H9 (cell line): ENCODE data around the gene GPR143. TPM values are rescaled to one million over a fixed set of nuclear protein-coding genes. Genes with fewer than 3 reads are reported as not detected.

Experiments used
- DNase-seq: peaks from one replicate; pipeline ENCODE4 v3.0.0-alpha.2; 2017
- H2AFZ ChIP-seq: one replicate; pipeline ENCODE4 v1.6.1; 2013; ENCODE audit warnings: mild to moderate bottlenecking, low read length, control low read depth, moderate library complexity
- H2AK5ac ChIP-seq: 2 replicates; pipeline ENCODE4 v1.6.1; 2013; ENCODE audit warnings: low read length, control low read depth, mixed read lengths; ENCODE audit not compliant: insufficient read length
- H2BK120ac ChIP-seq: one replicate; pipeline ENCODE4 v1.6.1; 2013; ENCODE audit warnings: low read depth, mild to moderate bottlenecking, low read length, control low read depth, inconsistent platforms; ENCODE audit not compliant: poor library complexity, severe bottlenecking
- H2BK12ac ChIP-seq: 2 replicates; pipeline ENCODE4 v1.6.1; 2013; ENCODE audit warnings: low read length, control low read depth, mixed read lengths, low read depth; ENCODE audit not compliant: insufficient read length
- H2BK15ac ChIP-seq: 2 replicates; pipeline ENCODE4 v1.6.1; 2013; ENCODE audit warnings: low read depth, low read length, control low read depth
- H2BK20ac ChIP-seq: one replicate; pipeline ENCODE4 v1.6.1; 2013; ENCODE audit warnings: low read depth, mild to moderate bottlenecking, low read length, control low read depth, inconsistent platforms; ENCODE audit not compliant: poor library complexity, severe bottlenecking
- H2BK5ac ChIP-seq: 2 replicates; pipeline ENCODE4 v1.6.1; 2013; ENCODE audit warnings: low read length, control low read depth, mixed read lengths; ENCODE audit not compliant: insufficient read length
- H3K14ac ChIP-seq: 2 replicates; pipeline ENCODE4 v1.6.1; 2013; ENCODE audit warnings: low read length, control low read depth; ENCODE audit not compliant: insufficient read depth
- H3K18ac ChIP-seq: 2 replicates; pipeline ENCODE4 v1.6.1; 2013; ENCODE audit warnings: low read depth, mild to moderate bottlenecking, mixed read lengths, low read length, control low read depth; ENCODE audit not compliant: insufficient read length
- H3K23ac ChIP-seq: 2 replicates; pipeline ENCODE4 v1.6.1; 2013; ENCODE audit warnings: low read length, control low read depth, mixed read lengths, low read depth; ENCODE audit not compliant: insufficient read length
- H3K23me2 ChIP-seq: 2 replicates; pipeline ENCODE4 v1.6.1; 2013; ENCODE audit warnings: low read depth, mild to moderate bottlenecking, mixed read lengths, low read length, control low read depth; ENCODE audit not compliant: insufficient read length, poor library complexity, severe bottlenecking
- H3K27ac ChIP-seq: 2 replicates; pipeline ENCODE4 v1.5.1; 2013; ENCODE audit warnings: low read length, control low read depth, mixed read lengths, low read depth; ENCODE audit not compliant: insufficient read length
- H3K27me3 ChIP-seq: 2 replicates; pipeline ENCODE4 v1.6.1; 2013; ENCODE audit warnings: low read length, control low read depth, inconsistent platforms; ENCODE audit not compliant: insufficient read depth
- H3K4ac ChIP-seq: 2 replicates; pipeline ENCODE4 v1.6.1; 2013; ENCODE audit warnings: low read depth, mild to moderate bottlenecking, control low read depth, inconsistent platforms, low read length, moderate library complexity
- H3K4me1 ChIP-seq: 2 replicates; pipeline ENCODE4 v1.6.1; 2013; ENCODE audit warnings: low read length, control low read depth, inconsistent platforms; ENCODE audit not compliant: insufficient read depth
- H3K4me2 ChIP-seq: 2 replicates; pipeline ENCODE4 v1.6.1; 2013; ENCODE audit warnings: low read length, control low read depth, mixed read lengths; ENCODE audit not compliant: insufficient read length, insufficient read depth
- H3K56ac ChIP-seq: 2 replicates; pipeline ENCODE4 v1.6.1; 2013; ENCODE audit warnings: low read depth, mild to moderate bottlenecking, mixed read lengths, low read length, control low read depth; ENCODE audit not compliant: insufficient read length
- H3K79me1 ChIP-seq: 2 replicates; pipeline ENCODE4 v1.6.1; 2013; ENCODE audit warnings: low read depth, mild to moderate bottlenecking, moderate library complexity, low read length, control low read depth, inconsistent platforms; ENCODE audit not compliant: insufficient read depth, poor library complexity, severe bottlenecking
- H3K79me2 ChIP-seq: 2 replicates; pipeline ENCODE4 v1.6.1; 2013; ENCODE audit warnings: low read length, control low read depth, inconsistent platforms; ENCODE audit not compliant: insufficient read depth
- H3K9ac ChIP-seq: 2 replicates; pipeline ENCODE4 v1.6.1; 2013; ENCODE audit warnings: low read length, control low read depth, mixed read lengths; ENCODE audit not compliant: insufficient read length; ENCODE audit errors: extremely low read depth
- H3K9me3 ChIP-seq: one replicate; pipeline ENCODE4 v1.6.1; 2013; ENCODE audit warnings: low read depth, low read length, inconsistent platforms; ENCODE audit not compliant: control insufficient read depth
- H3T11ph ChIP-seq: one replicate; pipeline ENCODE4 v1.6.1; 2013; ENCODE audit warnings: mild to moderate bottlenecking, low read length, control low read depth, inconsistent platforms
- H4K20me1 ChIP-seq: one replicate; pipeline ENCODE4 v1.6.1; 2013; ENCODE audit not compliant: control insufficient read depth, insufficient read length, insufficient read depth
- H4K5ac ChIP-seq: 2 replicates; pipeline ENCODE4 v1.6.1; 2013; ENCODE audit warnings: low read depth, mild to moderate bottlenecking, mixed read lengths, low read length, control low read depth; ENCODE audit not compliant: insufficient read length
- H4K8ac ChIP-seq: replicated peaks from 2 replicates; pipeline ENCODE4 v1.6.1; 2013; ENCODE audit warnings: low read length, control low read depth, mixed read lengths, low read depth; ENCODE audit not compliant: insufficient read length
- H4K91ac ChIP-seq: 2 replicates; pipeline ENCODE4 v1.6.1; 2013; ENCODE audit warnings: low read depth, mild to moderate bottlenecking, moderate library complexity, mixed read lengths, low read length, control low read depth; ENCODE audit not compliant: insufficient read length
- H3K27ac Mint-ChIP-seq, 3 experiments: 2 replicates in 2 of 3; 3 replicates in 1 of 3; pipeline ENCODE4 v1.8.0; 2020 to 2021; ENCODE audit warnings: mixed read lengths in 3 of 3, mild to moderate bottlenecking in 1 of 3, moderate library complexity in 1 of 3
- H3K27me3 Mint-ChIP-seq: 2 replicates; pipeline ENCODE4 v1.8.0; 2021; ENCODE audit warnings: low read depth, mild to moderate bottlenecking, moderate library complexity, mixed read lengths
- H3K36me3 Mint-ChIP-seq, 3 experiments: 2 replicates in 2 of 3; 3 replicates in 1 of 3; pipeline ENCODE4 v1.8.0; 2020 to 2021; ENCODE audit warnings: low read depth in 3 of 3, mixed read lengths in 3 of 3; ENCODE audit not compliant: insufficient read depth in 1 of 3
- H3K4me1 Mint-ChIP-seq, 2 experiments: 2 replicates each; pipeline ENCODE4 v1.8.0; 2020; ENCODE audit warnings: mixed read lengths in 2 of 2
- H3K4me3 Mint-ChIP-seq, 2 experiments: 2 replicates in 1 of 2; 3 replicates in 1 of 2; pipeline ENCODE4 v1.8.0; 2020 to 2021; ENCODE audit warnings: mild to moderate bottlenecking in 2 of 2, mixed read lengths in 2 of 2, moderate library complexity in 1 of 2
- H3K9me3 Mint-ChIP-seq, 2 experiments: 2 replicates in 1 of 2; 3 replicates in 1 of 2; pipeline ENCODE4 v1.8.0; 2020; ENCODE audit warnings: mild to moderate bottlenecking in 2 of 2, mixed read lengths in 2 of 2, moderate library complexity in 1 of 2
- CTCF ChIP-seq: fragments of 200-600 bp; sonication (generic); conservative IDR thresholded peaks from 3 replicates; pipeline ENCODE4 v1.8.0; 2021; ENCODE audit warnings: antibody characterized with exemption, mild to moderate bottlenecking
- WGBS: extraction: QIAGEN DNeasy Blood & Tissue Kit; methylation state at CpG from one replicate; pipeline ENCODE4 v1.1.7; 2013; ENCODE audit warnings: missing lambda C conversion rate, low lambda C conversion rate, mixed read lengths; ENCODE audit not compliant: insufficient read length; ENCODE audit errors: extremely low coverage; 5-methylcytosine and 5-hydroxymethylcytosine counted together
- total RNA-seq: library from RNA; stranded (reverse); gene quantifications from 2 replicates; pipeline ENCODE4 v1.2.1, GENCODE V29; 2021

The GPR143 gene
- total RNA-seq, 1 experiment from 2014 or later, result 7.1 TPM

GRCh38 chrX:9728261-9728660, 37.4 kb downstream of the GPR143 start:
- Histone ChIP-seq H3K27me3 (no peaks in the 10 kb centered on the region), H3K23me2 (no peaks in the 10 kb centered on the region), H3K23ac (no peak overlapping the region), H3K4ac (no peak overlapping the region), H2AK5ac (no peak overlapping the region), H3K4me1 (no peaks in the 10 kb centered on the region), H3T11ph (no peak overlapping the region), H4K20me1 (no peaks in the 10 kb centered on the region), H4K91ac (no peak overlapping the region), H2BK12ac (no peak overlapping the region), H2BK120ac (no peak overlapping the region), H3K79me2 (no peaks in the 10 kb centered on the region; the same call in 1 of the 2 replicates), H3K9ac (no peak overlapping the region), H2AFZ (no peak overlapping the region), H2BK20ac (no peak overlapping the region), H3K79me1 (no peaks in the 10 kb centered on the region), H3K14ac (no peak overlapping the region), H3K56ac (no peak overlapping the region), H3K4me2 (no peak overlapping the region), H3K9me3 (peaks cover 37% of the 10 kb centered on the region), H4K8ac (no peak overlapping the region), H3K27ac (no peak overlapping the region), H2BK15ac (no peak overlapping the region), H4K5ac (no peak overlapping the region), H2BK5ac (no peak overlapping the region), H3K18ac (no peak overlapping the region)
- no peak overlapping the region for H3K27ac Mint-ChIP-seq
- peaks cover 10% of the 10 kb centered on the region for H3K27me3 Mint-ChIP-seq
- WGBS, result no CpG with 5 or more reads among the region's 3 CpGs
- H3K4me3 Mint-ChIP-seq, result no peak overlapping the region
- peaks cover 50 to 64% (median 60%) of the 10 kb centered on the region in 3 experiments for H3K36me3 Mint-ChIP-seq
- peaks cover 52 to 62% of the 10 kb centered on the region in 2 experiments for H3K9me3 Mint-ChIP-seq
- DNase-seq, result no peak
- no peak for TF ChIP-seq CTCF
- H3K4me1 Mint-ChIP-seq, result no peaks in the 10 kb centered on the region
